NCI-H1417 treated with DMSO at 0.1 percent for 48 hours (cell line): ENCODE measurements around the gene PTGIS.
"Not testable (repeated sequence)": the region's sequence is repeated elsewhere in the genome, so short reads cannot be mapped to it uniquely, and the experiment has no call there.

Source experiments
- DNase-seq: peaks from one replicate; lab custom pipeline; 2025; lab: John Stamatoyannopoulos, UW

PTGIS gene

GRCh38 chr20:49579874-49580812 is 12.2 kb upstream of the PTGIS start:
- DNase-seq = no peak

- DNase-seq = no peak
Observed at GRCh38 chr20:49579195-49579594, 11.3 kb upstream of the PTGIS start.

GRCh38 chr20:49578436-49578835 is 10.5 kb upstream of the PTGIS start:
- DNase-seq = no peak

- DNase-seq = no peak
Observed at GRCh38 chr20:49575551-49576060, 7.7 kb upstream of the PTGIS start.

- DNase-seq = no peak
Observed at GRCh38 chr20:49573900-49574416, 6.0 kb upstream of the PTGIS start.

- no peak for DNase-seq
Observed at GRCh38 chr20:49572857-49573256, 4.9 kb upstream of the PTGIS start.

GRCh38 chr20:49571553-49571835 is 3.6 kb upstream of the PTGIS start:
- no peak for DNase-seq

- DNase-seq = no peak
Observed at GRCh38 chr20:49570828-49571552, 3.1 kb upstream of the PTGIS start.

- no peak for DNase-seq
Observed at GRCh38 chr20:49570161-49570827, 2.4 kb upstream of the PTGIS start.

- no peak for DNase-seq
Observed at GRCh38 chr20:49569411-49570115, 1.6 kb upstream of the PTGIS start.

- no peak for DNase-seq
Observed at GRCh38 chr20:49568278-49569151, 578 bp upstream of the PTGIS start.

GRCh38 chr20:49566401-49567364 is 1.3 kb downstream of the PTGIS start:
- DNase-seq = no peak

GRCh38 chr20:49564991-49565390 is 2.9 kb downstream of the PTGIS start:
- DNase-seq = not testable (repeated sequence)

GRCh38 chr20:49563015-49563980 is 4.6 kb downstream of the PTGIS start:
- DNase-seq = no peak

- DNase-seq = no peak
Observed at GRCh38 chr20:49562311-49563014, 5.5 kb downstream of the PTGIS start.

GRCh38 chr20:49561806-49562205 is 6.1 kb downstream of the PTGIS start:
- no peak for DNase-seq

GRCh38 chr20:49561256-49561655 is 6.7 kb downstream of the PTGIS start:
- no peak for DNase-seq

- no peak for DNase-seq
Observed at GRCh38 chr20:49560646-49561045, 7.3 kb downstream of the PTGIS start.
